ENCODE measurements around the gene RBM23.

- TF ChIP-seq, protein P1, sequence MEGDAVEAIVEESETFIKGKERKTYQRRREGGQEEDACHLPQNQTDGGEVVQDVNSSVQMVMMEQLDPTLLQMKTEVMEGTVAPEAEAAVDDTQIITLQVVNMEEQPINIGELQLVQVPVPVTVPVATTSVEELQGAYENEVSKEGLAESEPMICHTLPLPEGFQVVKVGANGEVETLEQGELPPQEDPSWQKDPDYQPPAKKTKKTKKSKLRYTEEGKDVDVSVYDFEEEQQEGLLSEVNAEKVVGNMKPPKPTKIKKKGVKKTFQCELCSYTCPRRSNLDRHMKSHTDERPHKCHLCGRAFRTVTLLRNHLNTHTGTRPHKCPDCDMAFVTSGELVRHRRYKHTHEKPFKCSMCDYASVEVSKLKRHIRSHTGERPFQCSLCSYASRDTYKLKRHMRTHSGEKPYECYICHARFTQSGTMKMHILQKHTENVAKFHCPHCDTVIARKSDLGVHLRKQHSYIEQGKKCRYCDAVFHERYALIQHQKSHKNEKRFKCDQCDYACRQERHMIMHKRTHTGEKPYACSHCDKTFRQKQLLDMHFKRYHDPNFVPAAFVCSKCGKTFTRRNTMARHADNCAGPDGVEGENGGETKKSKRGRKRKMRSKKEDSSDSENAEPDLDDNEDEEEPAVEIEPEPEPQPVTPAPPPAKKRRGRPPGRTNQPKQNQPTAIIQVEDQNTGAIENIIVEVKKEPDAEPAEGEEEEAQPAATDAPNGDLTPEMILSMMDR (IDR thresholded peaks at IDR 0.05): no peak
- TF ChIP-seq ZFX (IDR thresholded peaks at IDR 0.05; ENCODE audit: borderline replicate concordance): no peak
Observed at GRCh38 chr14:22884076-22884737, 34.7 kb downstream of the RBM23 start.

Data from 22Rv1 (cell line).